PC-9 (cell line): Measurements from ENCODE around the gene IHH. TPM values are rescaled to one million over a fixed set of nuclear protein-coding genes. Genes with fewer than 3 reads are reported as not detected.

ENCODE experiments used
- BruUV-seq: library from RNA; stranded (reverse); fragments of 400-500 nt; replicated peaks from 2 replicates; lab custom pipeline; 2021; lab: Mats Ljungman, UMichigan
- CTCF ChIA-PET: fragments of 300-600 bp; sonication (Branson Sonifier 250); formaldehyde crosslinking; loops from one replicate; lab custom pipeline; 2022; ENCODE audit warnings: antibody characterized with exemption; lab: Charles Lee
- POLR2A ChIA-PET: fragments of 300-600 bp; sonication (Branson Sonifier 250); formaldehyde crosslinking; loops from one replicate; lab custom pipeline; 2022; ENCODE audit warnings: antibody characterized with exemption; ENCODE audit not compliant: unreplicated experiment; lab: Charles Lee
- DNase-seq, 2 experiments: peaks; one replicate each; pipeline versions ENCODE4 v3.0.0 to v3.0.0-alpha.2; 2015 to 2022; ENCODE audit warnings: mixed read lengths in 1 of 2
- H2AFZ ChIP-seq: fragments of 200-600 bp; sonication (generic); 2 replicates; pipeline ENCODE4 v1.8.1; 2017; ENCODE audit warnings: antibody characterized with exemption
- H3F3A ChIP-seq: fragments of 200-600 bp; sonication (generic); 2 replicates; pipeline ENCODE4 v1.8.1; 2017; ENCODE audit warnings: antibody characterized with exemption, mild to moderate bottlenecking, low read depth; ENCODE audit not compliant: insufficient read depth
- H3K27ac ChIP-seq: fragments of 200-600 bp; sonication (generic); 2 replicates; pipeline ENCODE4 v1.6.1; 2016; ENCODE audit warnings: mixed run types
- H3K27me3 ChIP-seq: fragments of 200-600 bp; sonication (generic); 2 replicates; pipeline ENCODE4 v1.6.1; 2016; ENCODE audit warnings: low read depth, mixed run types; ENCODE audit not compliant: insufficient read depth
- H3K36me3 ChIP-seq: fragments of 200-600 bp; sonication (generic); 2 replicates; pipeline ENCODE4 v1.6.1; 2016; ENCODE audit warnings: low read depth, mixed run types
- H3K4me1 ChIP-seq: fragments of 200-600 bp; sonication (generic); replicated peaks from 2 replicates; pipeline ENCODE4 v1.6.1; 2016; ENCODE audit warnings: mixed run types; ENCODE audit not compliant: insufficient read depth
- H3K4me2 ChIP-seq: fragments of 200-600 bp; sonication (generic); 2 replicates; pipeline ENCODE4 v1.6.1; 2017; ENCODE audit warnings: mixed run types
- H3K4me3 ChIP-seq: fragments of 200-600 bp; sonication (generic); 2 replicates; pipeline ENCODE4 v1.6.1; 2016; ENCODE audit warnings: mixed run types
- H3K79me2 ChIP-seq: fragments of 200-600 bp; sonication (generic); 2 replicates; pipeline ENCODE4 v1.6.1; 2017; ENCODE audit warnings: low read depth, mixed run types
- H3K9me2 ChIP-seq: fragments of 200-600 bp; sonication (generic); 2 replicates; pipeline ENCODE4 v1.8.1; 2017; ENCODE audit warnings: mild to moderate bottlenecking; ENCODE audit not compliant: insufficient read depth
- H3K9me3 ChIP-seq: fragments of 200-600 bp; sonication (generic); 2 replicates; pipeline ENCODE4 v1.8.1; 2016; ENCODE audit warnings: low read depth; ENCODE audit not compliant: insufficient read depth
- H4K20me1 ChIP-seq: fragments of 200-600 bp; sonication (generic); 2 replicates; pipeline ENCODE4 v1.8.1; 2017; ENCODE audit not compliant: insufficient read depth
- CTCF ChIP-seq: fragments of 200-600 bp; sonication (generic); conservative IDR thresholded peaks from 2 replicates; pipeline ENCODE4 v1.6.1; 2017; ENCODE audit warnings: mixed run types, antibody characterized with exemption, mild to moderate bottlenecking, moderate library complexity
- EZH2 ChIP-seq: fragments of 200-600 bp; sonication (generic); IDR thresholded peaks from 2 replicates; pipeline ENCODE4 v1.8.0; 2017; ENCODE audit warnings: antibody characterized with exemption, low read depth
- intact Hi-C: fragments of 100-400 bp; cut with micrococcal nuclease; formaldehyde crosslinking; loops from one replicate; pipeline ENCODE4 v1.10.0; 2022; ENCODE audit not compliant: unreplicated experiment
- total RNA-seq: library from RNA; stranded (reverse); gene quantifications from 2 replicates; pipeline ENCODE4 v1.2.3, GENCODE V29; 2021

Gene IHH
- total RNA-seq, 1 experiment from 2014 or later: not detected

GRCh38 chr2:219086196-219086595 is 25.5 kb upstream of the IHH start:
- intact Hi-C loops: no loop called here
- CTCF ChIA-PET: no interaction called here

GRCh38 chr2:219084791-219085190 is 24.1 kb upstream of the IHH start:
- no peak overlapping the region for H2AFZ ChIP-seq
- H3K79me2 ChIP-seq: no peaks in the 10 kb centered on the region
- CTCF ChIA-PET: no interaction called here

More at GRCh38 chr2:219086196-219086595, 25.5 kb upstream of the IHH start:
- Histone ChIP-seq H3K4me1 (no peaks in the 10 kb centered on the region), H3K9me3 (no peaks in the 10 kb centered on the region), H4K20me1 (no peaks in the 10 kb centered on the region), H3K27me3 (no peaks in the 10 kb centered on the region), H3K4me2 (no peak overlapping the region), H2AFZ (no peak overlapping the region), H3K4me3 (no peak overlapping the region), H3K36me3 (no peaks in the 10 kb centered on the region), H3K9me2 (no peaks in the 10 kb centered on the region), H3K27ac (no peak overlapping the region), H3F3A (no peaks in the 10 kb centered on the region), H3K79me2 (no peaks in the 10 kb centered on the region)
- no TSS peak for BruUV-seq
- POLR2A ChIA-PET: no interaction called here
- no peak for DNase-seq
- TF ChIP-seq EZH2: no peak
- no peak for TF ChIP-seq CTCF

GRCh38 chr2:219082332-219082958 is 21.7 kb upstream of the IHH start:
- intact Hi-C loops: no loop called here
- TF ChIP-seq CTCF: no peak
- TF ChIP-seq EZH2: no peak
- no peaks in the 10 kb centered on the region for H3K36me3 ChIP-seq
- no peak overlapping the region for H3K4me2 ChIP-seq
- no peak overlapping the region for H3K27ac ChIP-seq
- no peaks in the 10 kb centered on the region for H3K27me3 ChIP-seq
- H4K20me1 ChIP-seq: no peaks in the 10 kb centered on the region
- H3K79me2 ChIP-seq: no peaks in the 10 kb centered on the region
- no peak overlapping the region for H3K4me3 ChIP-seq
- ChIA-PET POLR2A (interaction anchor here (0.7 kb wide), 1 partner anchor 15 kb away, joined by 3 read pairs; no protein-coding TSS in a partner anchor), CTCF (interaction anchor here (0.6 to 0.7 kb wide), 3 partner anchors 53 to 441 kb away, joined by 3 to 4 read pairs (median 3); no protein-coding TSS in a partner anchor)
- BruUV-seq: no TSS peak
- no peak for DNase-seq
- H3K9me2 ChIP-seq: no peaks in the 10 kb centered on the region
- no peaks in the 10 kb centered on the region for H3K4me1 ChIP-seq
- no peak overlapping the region for H2AFZ ChIP-seq
- H3K9me3 ChIP-seq: no peaks in the 10 kb centered on the region
- H3F3A ChIP-seq: no peaks in the 10 kb centered on the region

More at GRCh38 chr2:219084791-219085190, 24.1 kb upstream of the IHH start:
- BruUV-seq: no TSS peak
- H4K20me1 ChIP-seq: no peaks in the 10 kb centered on the region
- H3K4me3 ChIP-seq: no peak overlapping the region
- H3K9me2 ChIP-seq: no peaks in the 10 kb centered on the region
- H3K27me3 ChIP-seq: no peaks in the 10 kb centered on the region
- POLR2A ChIA-PET: no interaction called here
- H3K4me1 ChIP-seq: no peaks in the 10 kb centered on the region
- H3K36me3 ChIP-seq: no peaks in the 10 kb centered on the region
- DNase-seq: no peak
- H3F3A ChIP-seq: no peaks in the 10 kb centered on the region
- H3K4me2 ChIP-seq: no peak overlapping the region
- H3K27ac ChIP-seq: no peak overlapping the region
- TF ChIP-seq EZH2 (no peak), CTCF (no peak)
- intact Hi-C loops: no loop called here
- H3K9me3 ChIP-seq: no peaks in the 10 kb centered on the region
